SU-DHL-6 (cell line): ENCODE data around the gene PUS10.

Experiments
- H2AFZ ChIP-seq: fragments of 200-600 bp; sonication (generic); 2 replicates; pipeline ENCODE4 v1.6.1; 2014; ENCODE audit warnings: low read depth, mild to moderate bottlenecking, moderate library complexity, mixed read lengths, antibody characterized with exemption, low read length; ENCODE audit not compliant: severe bottlenecking
- H3F3A ChIP-seq: fragments of 200-600 bp; shearing (Covaris generic); 2 replicates; pipeline ENCODE4 v1.6.0; 2016; ENCODE audit warnings: antibody characterized with exemption, mild to moderate bottlenecking; ENCODE audit not compliant: insufficient read depth
- H3K27ac ChIP-seq: fragments of 200-600 bp; sonication (generic); 2 replicates; pipeline ENCODE4 v1.5.1; 2016; ENCODE audit warnings: low read depth, mild to moderate bottlenecking, low read length, moderate library complexity, mixed read lengths
- H3K27me3 ChIP-seq: fragments of 200-600 bp; sonication (generic), shearing (Covaris generic); 2 replicates; pipeline ENCODE4 v1.6.0; 2014; ENCODE audit warnings: mild to moderate bottlenecking, low read length
- H3K36me3 ChIP-seq: fragments of 200-600 bp; sonication (generic); 2 replicates; pipeline ENCODE4 v1.6.1; 2014; ENCODE audit warnings: mild to moderate bottlenecking, low read length, mixed read lengths
- H3K4me2 ChIP-seq: fragments of 300-600, 200-600 bp; shearing (Covaris generic), sonication (generic); 2 replicates; pipeline ENCODE4 v1.6.0; 2014; ENCODE audit warnings: low read length, low read depth, mild to moderate bottlenecking; ENCODE audit not compliant: poor library complexity, severe bottlenecking
- H3K4me3 ChIP-seq: fragments of 200-600 bp; sonication (generic); 2 replicates; pipeline ENCODE4 v1.5.1; 2014; ENCODE audit warnings: antibody characterized with exemption, low read length, mild to moderate bottlenecking, mixed read lengths; ENCODE audit not compliant: insufficient read depth, poor library complexity, severe bottlenecking
- H3K79me2 ChIP-seq: fragments of 200-600 bp; sonication (generic); 2 replicates; pipeline ENCODE4 v1.6.1; 2014; ENCODE audit warnings: mild to moderate bottlenecking, low read length, moderate library complexity; ENCODE audit not compliant: insufficient read depth
- H3K9ac ChIP-seq: fragments of 200-600 bp; sonication (generic); 2 replicates; pipeline ENCODE4 v1.7.0; 2014; ENCODE audit warnings: mild to moderate bottlenecking, low read length
- H3K9me2 ChIP-seq: fragments of 200-600 bp; sonication (generic); replicated peaks from 2 replicates; pipeline ENCODE4 v1.6.1; 2014; ENCODE audit warnings: low read length; ENCODE audit not compliant: insufficient read depth
- H3K9me3 ChIP-seq: fragments of 200-600 bp; sonication (generic); 2 replicates; pipeline ENCODE4 v1.6.1; 2014; ENCODE audit warnings: low read length, mixed read lengths; ENCODE audit not compliant: insufficient read depth
- H4K20me1 ChIP-seq: fragments of 200-600 bp; sonication (generic); 2 replicates; pipeline ENCODE4 v1.6.1; 2014; ENCODE audit warnings: low read depth, mild to moderate bottlenecking, antibody characterized with exemption, low read length, moderate library complexity, mixed read lengths
- EZH2phosphoT487 ChIP-seq: fragments of 200-600 bp; sonication (generic), shearing (Covaris generic); conservative IDR thresholded peaks from 2 replicates; pipeline ENCODE4 v1.6.1; 2018; ENCODE audit warnings: mild to moderate bottlenecking, antibody characterized with exemption, low read length, moderate library complexity, mixed read lengths
- TF ChIP-seq, protein P1 (sequence below): fragments of 200-600 bp; sonication (generic); IDR thresholded peaks from one replicate; pipeline ENCODE4 v1.5.1; 2017; ENCODE audit warnings: antibody characterized with exemption, mild to moderate bottlenecking, low read length, moderate library complexity; ENCODE audit not compliant: insufficient read depth, poor library complexity, severe bottlenecking

Gene PUS10

DNA sequence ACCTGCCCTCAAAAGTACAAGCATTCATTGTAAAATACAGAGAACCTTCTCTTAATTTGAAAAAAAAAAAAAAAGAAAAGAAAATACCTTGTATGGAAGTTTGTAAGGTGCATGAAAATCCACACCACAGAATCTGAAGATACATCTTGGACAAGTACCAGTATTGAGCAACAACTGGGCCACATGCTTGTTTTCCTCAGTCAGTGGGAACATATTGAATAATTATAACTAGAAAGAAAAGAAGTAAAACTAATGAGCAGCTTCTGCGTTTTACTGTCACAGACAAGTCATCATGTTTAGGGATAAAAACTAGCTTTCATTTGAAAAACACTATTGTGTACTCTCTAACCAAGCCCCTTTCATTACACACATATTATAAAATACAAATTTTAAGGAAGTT, 6.4 kb downstream of the PUS10 start:
- Histone ChIP-seq H3K9me2 (no peaks in the 10 kb centered on the region), H3K9me3 (no peaks in the 10 kb centered on the region), H4K20me1 (no peaks in the 10 kb centered on the region), H3K9ac (no peak overlapping the region), H2AFZ (no peak overlapping the region), H3K4me3 (no peak overlapping the region), H3K27ac (no peak overlapping the region), H3K27me3 (no peaks in the 10 kb centered on the region), H3F3A (peaks cover 20% of the 10 kb centered on the region; the same call in 1 of the 2 replicates), H3K79me2 (peaks cover 10% of the 10 kb centered on the region), H3K36me3 (peaks cover 11% of the 10 kb centered on the region; the same call in 1 of the 2 replicates), H3K4me2 (no peak overlapping the region)
- TF ChIP-seq, protein P1, sequence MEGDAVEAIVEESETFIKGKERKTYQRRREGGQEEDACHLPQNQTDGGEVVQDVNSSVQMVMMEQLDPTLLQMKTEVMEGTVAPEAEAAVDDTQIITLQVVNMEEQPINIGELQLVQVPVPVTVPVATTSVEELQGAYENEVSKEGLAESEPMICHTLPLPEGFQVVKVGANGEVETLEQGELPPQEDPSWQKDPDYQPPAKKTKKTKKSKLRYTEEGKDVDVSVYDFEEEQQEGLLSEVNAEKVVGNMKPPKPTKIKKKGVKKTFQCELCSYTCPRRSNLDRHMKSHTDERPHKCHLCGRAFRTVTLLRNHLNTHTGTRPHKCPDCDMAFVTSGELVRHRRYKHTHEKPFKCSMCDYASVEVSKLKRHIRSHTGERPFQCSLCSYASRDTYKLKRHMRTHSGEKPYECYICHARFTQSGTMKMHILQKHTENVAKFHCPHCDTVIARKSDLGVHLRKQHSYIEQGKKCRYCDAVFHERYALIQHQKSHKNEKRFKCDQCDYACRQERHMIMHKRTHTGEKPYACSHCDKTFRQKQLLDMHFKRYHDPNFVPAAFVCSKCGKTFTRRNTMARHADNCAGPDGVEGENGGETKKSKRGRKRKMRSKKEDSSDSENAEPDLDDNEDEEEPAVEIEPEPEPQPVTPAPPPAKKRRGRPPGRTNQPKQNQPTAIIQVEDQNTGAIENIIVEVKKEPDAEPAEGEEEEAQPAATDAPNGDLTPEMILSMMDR: no peak
- no peak for TF ChIP-seq EZH2phosphoT487

DNA sequence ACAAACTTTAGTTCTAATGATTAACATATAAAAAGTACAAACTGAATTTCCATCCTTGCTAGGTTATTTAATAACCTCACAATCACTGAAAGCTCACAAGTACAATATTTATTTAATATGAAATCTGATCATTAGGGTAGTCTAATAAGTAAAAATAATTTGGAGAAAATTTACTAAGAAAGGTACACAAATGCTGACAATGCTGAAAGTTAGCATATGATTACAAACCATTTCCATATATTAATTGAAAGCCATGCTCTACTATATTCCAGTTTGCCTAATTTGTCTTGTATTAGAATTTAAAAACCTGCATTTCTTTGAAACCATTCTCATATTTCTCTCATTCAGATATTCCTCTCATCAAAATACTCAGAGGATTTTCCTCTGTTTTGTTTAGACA, 8.7 kb downstream of the PUS10 start:
- Histone ChIP-seq H3K79me2 (no peaks in the 10 kb centered on the region), H3K4me3 (no peak overlapping the region), H3K9me3 (no peaks in the 10 kb centered on the region), H3K27ac (no peak overlapping the region), H3K4me2 (no peak overlapping the region), H3K36me3 (peaks cover 11% of the 10 kb centered on the region; the same call in 1 of the 2 replicates), H3K9me2 (no peaks in the 10 kb centered on the region), H3K27me3 (no peaks in the 10 kb centered on the region), H4K20me1 (no peaks in the 10 kb centered on the region), H3K9ac (no peak overlapping the region), H3F3A (0 out of 2 replicates have a peak, but pooled peaks cover 14% of the 10 kb centered on the region), H2AFZ (no peak overlapping the region)
- TF ChIP-seq EZH2phosphoT487: no peak
- TF ChIP-seq, protein P1: no peak

DNA sequence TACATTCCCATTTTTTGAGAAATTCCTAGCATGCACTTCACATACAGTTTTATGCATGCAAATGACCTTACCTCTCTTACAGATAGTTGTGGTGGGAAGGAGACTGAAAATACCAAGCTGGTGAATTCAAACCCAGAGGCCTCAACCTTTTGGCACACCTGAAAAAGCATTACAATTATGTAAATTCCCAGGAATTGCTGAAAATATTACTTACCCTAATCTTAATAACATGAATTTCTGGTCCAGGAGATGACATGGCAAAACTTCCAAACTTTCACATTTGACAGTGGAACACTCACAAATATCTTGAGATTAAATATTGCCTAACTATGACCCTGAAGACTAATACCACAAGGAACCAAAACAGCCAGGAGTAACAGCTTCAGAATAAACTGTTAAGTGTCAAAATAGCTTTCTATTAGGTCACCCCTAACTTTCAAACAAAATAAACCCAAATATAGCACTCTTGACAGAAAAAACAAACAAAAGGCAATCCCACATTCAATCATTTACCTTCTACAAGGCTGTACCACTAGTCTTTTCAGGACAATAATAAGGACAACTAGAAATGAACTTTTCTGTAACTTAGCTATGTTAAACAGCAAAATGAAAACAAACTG, 11.5 kb downstream of the PUS10 start:
- Histone ChIP-seq H3K27me3 (no peaks in the 10 kb centered on the region), H3K9ac (no peak overlapping the region), H3K36me3 (peaks cover 8% of the 10 kb centered on the region; the same call in 1 of the 2 replicates), H3F3A (0 out of 2 replicates have a peak, but pooled peaks cover 10% of the 10 kb centered on the region), H3K9me3 (no peaks in the 10 kb centered on the region), H3K9me2 (no peaks in the 10 kb centered on the region), H3K4me2 (no peak overlapping the region), H3K27ac (no peak overlapping the region), H2AFZ (no peak overlapping the region), H4K20me1 (no peaks in the 10 kb centered on the region), H3K79me2 (no peaks in the 10 kb centered on the region), H3K4me3 (no peak overlapping the region)
- no peak for TF ChIP-seq EZH2phosphoT487
- TF ChIP-seq, protein P1: no peak
